ENCODE results near the gene VIPR2. TPM values are rescaled to one million over a fixed set of nuclear protein-coding genes. Genes with fewer than 3 reads are reported as not detected.
A peak's percentile ranks its signal among the peaks of the same experiment; 100 is the strongest.

VIPR2 gene
- total and polyA plus RNA-seq, 11 donors, result 3.3 to 27.0 (median 18.5) TPM

DNA sequence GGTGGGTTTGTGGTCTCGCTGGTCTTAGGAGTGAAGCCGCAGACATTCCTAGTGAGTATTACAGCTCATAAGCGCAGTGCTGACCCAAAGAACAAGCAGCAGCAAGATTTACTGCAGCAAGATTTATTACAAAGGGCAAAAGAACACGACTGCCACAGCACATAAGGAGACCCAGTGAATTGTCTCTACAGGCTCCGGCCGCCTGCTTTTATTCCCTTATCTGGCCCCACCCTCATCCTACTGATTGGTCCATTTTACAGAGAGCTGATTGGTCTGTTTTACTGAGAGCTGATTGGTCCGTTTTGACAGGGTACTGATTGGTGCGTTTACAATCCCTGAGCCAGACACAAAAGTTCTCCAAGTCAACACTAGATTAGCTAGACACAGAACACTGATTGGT lies 82.1 kb downstream of the VIPR2 start:
- TF ChIP-seq, protein P1, sequence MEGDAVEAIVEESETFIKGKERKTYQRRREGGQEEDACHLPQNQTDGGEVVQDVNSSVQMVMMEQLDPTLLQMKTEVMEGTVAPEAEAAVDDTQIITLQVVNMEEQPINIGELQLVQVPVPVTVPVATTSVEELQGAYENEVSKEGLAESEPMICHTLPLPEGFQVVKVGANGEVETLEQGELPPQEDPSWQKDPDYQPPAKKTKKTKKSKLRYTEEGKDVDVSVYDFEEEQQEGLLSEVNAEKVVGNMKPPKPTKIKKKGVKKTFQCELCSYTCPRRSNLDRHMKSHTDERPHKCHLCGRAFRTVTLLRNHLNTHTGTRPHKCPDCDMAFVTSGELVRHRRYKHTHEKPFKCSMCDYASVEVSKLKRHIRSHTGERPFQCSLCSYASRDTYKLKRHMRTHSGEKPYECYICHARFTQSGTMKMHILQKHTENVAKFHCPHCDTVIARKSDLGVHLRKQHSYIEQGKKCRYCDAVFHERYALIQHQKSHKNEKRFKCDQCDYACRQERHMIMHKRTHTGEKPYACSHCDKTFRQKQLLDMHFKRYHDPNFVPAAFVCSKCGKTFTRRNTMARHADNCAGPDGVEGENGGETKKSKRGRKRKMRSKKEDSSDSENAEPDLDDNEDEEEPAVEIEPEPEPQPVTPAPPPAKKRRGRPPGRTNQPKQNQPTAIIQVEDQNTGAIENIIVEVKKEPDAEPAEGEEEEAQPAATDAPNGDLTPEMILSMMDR (IDR thresholded peaks at IDR 0.05), result no peak
- no peak for TF ChIP-seq POLR2A (IDR thresholded peaks at IDR 0.05)
- Histone ChIP-seq H3K27me3 (no peaks in the 10 kb centered on the region), H3K36me3 (peaks cover 0 to 9% (median 0%) of the 10 kb centered on the region in 9 donors), H3K4me1 (peaks cover 0 to 28% (median 11%) of the 10 kb centered on the region in 12 donors), H3K27ac (no peak overlapping the region), H3K4me3 (no peak overlapping the region), H3K9me3 (no peaks in the 10 kb centered on the region)
- ATAC-seq (no peak), DNase-seq (no peak)
- 93 to 95% (median 93%) methylated on average over 8 of the region's 8 CpGs for WGBS, 4 donors
- intact Hi-C loops (cut with DNase I), result no loop called here

DNA sequence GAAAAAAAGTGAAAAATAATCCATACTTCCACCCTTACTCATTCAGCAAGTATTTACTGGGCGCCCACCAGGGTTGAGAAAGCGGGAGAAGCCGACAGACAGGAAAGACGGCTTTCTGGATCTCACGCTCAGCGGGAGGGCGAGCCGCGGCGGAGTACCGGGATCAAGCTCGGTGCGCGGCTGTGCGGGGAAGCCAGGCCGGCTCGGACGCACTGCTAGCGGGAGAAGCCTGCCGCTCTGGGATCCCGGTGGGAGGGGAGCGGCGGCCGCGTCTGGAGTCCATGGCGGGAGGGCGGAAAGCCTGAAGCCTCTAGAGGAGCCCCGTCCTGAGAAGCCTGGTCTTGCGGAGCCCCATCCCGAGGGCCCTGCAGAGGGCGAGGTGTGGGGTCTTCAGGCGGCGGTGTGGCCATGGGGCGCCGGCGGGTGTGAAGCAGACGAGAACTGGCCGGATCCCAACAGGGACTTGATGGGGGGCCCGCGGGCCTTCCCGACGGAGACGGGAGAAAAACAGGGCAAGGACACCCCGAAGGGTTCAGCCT lies 82.9 kb downstream of the VIPR2 start:
- WGBS, 4 donors, result 59 to 74% (median 65%) methylated on average over 40 to 44 of the region's 44 CpGs
- Histone ChIP-seq H3K4me1 (peaks cover 0 to 19% (median 3%) of the 10 kb centered on the region in 12 donors), H3K9me3 (no peaks in the 10 kb centered on the region), H3K4me3 (peak overlapping the region in 5 of 12 donors; percentile 5 to 32 (median 20)), H3K27ac (no peak overlapping the region), H3K27me3 (no peaks in the 10 kb centered on the region), H3K36me3 (peaks cover 0 to 15% (median 0%) of the 10 kb centered on the region in 9 donors)
- no peak for ATAC-seq
- DNase-seq, result no peak
- intact Hi-C loops (cut with DNase I), result no loop called here
- TF ChIP-seq POLR2A (IDR thresholded peaks at IDR 0.05), result no peak
- TF ChIP-seq, protein P1 (IDR thresholded peaks at IDR 0.05), result no peak

DNA sequence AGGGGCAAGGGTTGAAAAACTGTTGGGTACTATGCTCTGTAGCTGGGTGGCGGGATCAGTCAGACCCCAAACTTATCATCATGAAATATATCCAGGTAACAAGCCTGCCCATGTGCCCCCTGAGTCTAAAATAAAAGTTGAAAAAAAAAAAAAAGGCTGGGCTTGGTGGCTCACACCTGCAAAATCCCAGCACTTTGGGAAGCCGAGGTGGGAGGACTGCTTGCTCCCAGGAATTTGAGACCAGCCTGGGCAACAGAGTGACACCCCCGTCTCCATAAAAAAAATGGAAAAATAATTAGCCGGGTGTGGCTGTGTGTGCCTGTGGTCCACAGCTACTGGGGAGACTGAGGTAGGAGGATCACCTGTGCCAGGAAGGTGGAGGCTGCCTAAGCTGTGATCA lies 83.5 kb downstream of the VIPR2 start:
- no peak for TF ChIP-seq POLR2A (IDR thresholded peaks at IDR 0.05)
- TF ChIP-seq, protein P1 (IDR thresholded peaks at IDR 0.05), result no peak
- Histone ChIP-seq H3K36me3 (peaks cover 0 to 21% (median 0%) of the 10 kb centered on the region in 9 donors), H3K9me3 (no peaks in the 10 kb centered on the region), H3K27me3 (no peaks in the 10 kb centered on the region), H3K27ac (no peak overlapping the region), H3K4me3 (peak overlapping the region in 2 of 12 donors; percentile 22 to 32), H3K4me1 (peaks cover 0 to 16% (median 2%) of the 10 kb centered on the region in 12 donors)
- ATAC-seq (no peak), DNase-seq (no peak)
- WGBS, 4 donors, result 88 to 94% (median 91%) methylated on average over 4 of the region's 4 CpGs
- intact Hi-C loops (cut with DNase I), result no loop called here

DNA sequence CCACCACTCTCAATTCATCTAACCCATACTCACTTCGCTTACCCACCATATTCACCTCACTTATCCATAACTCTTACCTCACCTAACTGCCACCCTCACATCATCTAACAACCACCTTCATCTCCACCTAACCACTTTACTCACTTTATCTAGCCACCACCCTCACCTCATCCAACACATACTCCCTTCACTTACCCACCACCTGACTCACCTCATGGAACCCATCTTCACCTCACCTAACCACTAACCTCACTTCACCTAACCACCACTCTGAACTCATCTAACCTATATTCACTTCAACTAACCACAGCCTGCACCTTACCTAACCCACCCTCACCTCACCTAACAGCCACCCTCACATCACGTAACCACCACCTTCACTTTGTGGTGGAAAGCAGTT lies 84.2 kb downstream of the VIPR2 start:
- peaks cover 0 to 11% (median 2%) of the 10 kb centered on the region in 12 donors for H3K4me1 ChIP-seq
- no peaks in the 10 kb centered on the region for H3K9me3 ChIP-seq
- no peaks in the 10 kb centered on the region for H3K27me3 ChIP-seq
- no peak overlapping the region for H3K4me3 ChIP-seq
- no peak for DNase-seq
- intact Hi-C loops (cut with DNase I), result no loop called here
- no peak for TF ChIP-seq POLR2A (IDR thresholded peaks at IDR 0.05)
- TF ChIP-seq, protein P1 (IDR thresholded peaks at IDR 0.05), result no peak
- peaks cover 0 to 22% (median 0%) of the 10 kb centered on the region in 9 donors for H3K36me3 ChIP-seq
- no peak overlapping the region for H3K27ac ChIP-seq
- no peak for ATAC-seq
- WGBS, 4 donors, result 94 to 97% (median 95%) methylated on average over 2 of the region's 2 CpGs
